Measurements from ENCODE around the gene RPS3.

RPS3 gene

DNA sequence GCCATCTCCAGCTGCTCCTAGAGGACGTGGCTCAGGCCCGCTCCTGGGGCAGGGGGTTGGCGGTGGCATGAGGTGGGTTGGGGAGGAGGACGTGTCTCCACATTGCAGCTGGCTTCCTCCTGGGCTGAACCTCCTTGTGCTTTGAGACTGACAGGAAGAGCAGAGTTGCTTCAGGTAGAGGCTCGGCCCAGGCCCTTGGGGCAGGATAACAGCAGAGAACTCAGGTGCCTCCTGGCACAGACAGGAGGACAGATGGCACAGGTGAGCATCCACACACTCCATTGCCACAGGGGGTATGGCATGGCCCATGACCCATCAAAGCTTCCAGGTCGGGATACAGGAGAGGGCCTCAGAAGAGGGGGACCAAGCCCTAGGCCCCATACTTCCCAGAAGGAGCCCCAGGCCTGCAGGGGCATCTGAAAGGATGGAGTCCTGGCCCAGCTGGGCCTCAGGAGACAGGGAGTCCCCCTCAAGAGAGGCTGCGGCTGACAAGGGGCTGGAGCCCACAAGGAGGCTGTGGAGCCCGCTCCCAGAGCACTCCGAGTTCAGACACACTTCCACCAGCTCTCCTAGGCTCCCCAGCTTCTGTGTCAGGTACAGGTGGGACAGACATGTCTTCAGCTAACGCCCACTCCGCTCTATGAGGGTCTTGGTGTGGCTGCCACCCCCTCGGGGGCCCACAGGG is 35.7 kb downstream of the RPS3 start:
- DNase-seq (ENCODE audit: low spot score) = no peak
- TF ChIP-seq CTCF (IDR thresholded peaks at IDR 0.05; ENCODE audit: extremely low read depth, insufficient read depth, missing control alignments) = no peak
- in situ Hi-C loops (cut with MboI; ENCODE audit: low pct_unique_long_range_greater_than_20kb, low sequenced_read_pairs, unreplicated experiment) = no loop called here

DNA sequence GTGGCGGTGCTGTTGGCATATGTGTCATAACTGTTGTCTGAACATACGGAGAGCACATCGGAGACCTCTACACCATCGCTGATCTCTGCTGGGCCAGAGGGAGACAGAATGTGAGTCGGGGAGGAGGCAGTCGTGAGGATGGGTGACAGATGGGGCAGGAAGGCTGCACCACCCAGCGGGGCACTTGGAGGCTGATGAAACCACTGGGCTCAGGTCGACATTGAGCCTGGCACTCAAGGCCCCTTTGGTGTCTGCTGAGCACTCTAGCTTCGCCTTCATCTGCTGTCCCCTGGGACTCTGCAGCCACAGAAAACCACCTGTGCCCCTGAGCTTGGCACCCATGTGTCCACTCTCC is 36.2 kb downstream of the RPS3 start:
- in situ Hi-C loops (cut with MboI; ENCODE audit: low pct_unique_long_range_greater_than_20kb, low sequenced_read_pairs, unreplicated experiment) = no loop called here
- no peak for DNase-seq (ENCODE audit: low spot score)
- no peak for TF ChIP-seq CTCF (IDR thresholded peaks at IDR 0.05; ENCODE audit: extremely low read depth, insufficient read depth, missing control alignments)

DNA sequence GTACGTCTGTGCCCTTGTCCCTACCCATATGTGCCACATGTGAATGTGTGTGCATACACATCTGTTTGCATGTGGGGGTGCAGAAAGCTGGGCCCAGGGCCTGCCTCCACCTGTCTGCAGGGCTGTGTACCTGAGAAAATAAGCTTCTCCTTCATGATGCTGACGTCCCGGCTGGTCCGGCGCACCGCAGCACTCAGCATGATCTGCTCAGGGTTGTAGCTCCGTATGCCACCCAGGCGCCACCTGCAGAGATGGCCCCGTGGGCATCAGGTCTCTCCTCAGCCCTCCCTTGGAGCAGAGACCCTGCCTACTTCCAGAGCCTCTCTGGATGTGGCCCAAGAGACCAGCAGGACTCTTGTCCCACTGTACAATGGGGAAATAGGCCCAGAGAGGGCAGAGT is 37.5 kb downstream of the RPS3 start:
- in situ Hi-C loops (cut with MboI; ENCODE audit: low pct_unique_long_range_greater_than_20kb, low sequenced_read_pairs, unreplicated experiment) = no loop called here
- no peak for TF ChIP-seq CTCF (IDR thresholded peaks at IDR 0.05; ENCODE audit: extremely low read depth, insufficient read depth, missing control alignments)
- no peak for DNase-seq (ENCODE audit: low spot score)

DNA sequence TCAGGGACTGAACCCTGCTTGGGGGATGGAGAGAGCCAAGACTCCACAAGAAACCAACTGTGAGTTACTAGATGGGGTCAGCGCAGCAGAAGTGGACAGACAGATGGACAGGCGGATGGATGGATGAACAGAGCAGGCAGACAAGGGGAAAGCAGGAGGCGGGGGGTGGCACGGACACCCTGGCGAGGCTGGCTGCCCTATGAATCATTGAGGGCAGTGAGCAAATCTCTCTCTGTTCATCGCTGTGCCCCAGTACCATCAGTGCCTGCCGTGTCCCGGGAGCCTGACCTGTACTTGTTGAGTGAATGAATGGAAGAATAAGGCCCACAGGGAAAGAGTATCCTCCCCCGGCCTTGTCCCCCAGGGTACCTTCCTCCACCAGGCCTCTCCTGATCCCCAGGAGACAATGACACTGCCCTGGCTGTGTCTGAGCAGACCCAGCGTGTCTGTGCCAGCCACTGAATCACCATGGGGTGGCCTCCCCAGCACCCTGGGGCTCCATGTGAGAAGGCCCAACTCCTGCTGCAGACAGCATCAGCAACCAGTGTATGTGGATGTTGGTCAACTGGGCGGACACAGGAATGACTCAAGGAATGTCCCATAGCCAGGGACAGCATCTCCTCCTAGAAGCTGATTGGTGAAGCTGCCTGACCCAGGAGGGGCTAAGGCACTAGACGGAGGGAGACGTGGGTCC is 38.8 kb downstream of the RPS3 start:
- no peak for DNase-seq (ENCODE audit: low spot score)
- TF ChIP-seq CTCF (IDR thresholded peaks at IDR 0.05; ENCODE audit: extremely low read depth, insufficient read depth, missing control alignments) = no peak
- in situ Hi-C loops (cut with MboI; ENCODE audit: low pct_unique_long_range_greater_than_20kb, low sequenced_read_pairs, unreplicated experiment) = no loop called here

GRCh38 chr11:75439026-75439425 is 39.7 kb downstream of the RPS3 start:
- no peak for TF ChIP-seq CTCF (IDR thresholded peaks at IDR 0.05; ENCODE audit: extremely low read depth, insufficient read depth, missing control alignments)
- in situ Hi-C loops (cut with MboI; ENCODE audit: low pct_unique_long_range_greater_than_20kb, low sequenced_read_pairs, unreplicated experiment) = no loop called here
- DNase-seq (ENCODE audit: low spot score) = no peak

DNA sequence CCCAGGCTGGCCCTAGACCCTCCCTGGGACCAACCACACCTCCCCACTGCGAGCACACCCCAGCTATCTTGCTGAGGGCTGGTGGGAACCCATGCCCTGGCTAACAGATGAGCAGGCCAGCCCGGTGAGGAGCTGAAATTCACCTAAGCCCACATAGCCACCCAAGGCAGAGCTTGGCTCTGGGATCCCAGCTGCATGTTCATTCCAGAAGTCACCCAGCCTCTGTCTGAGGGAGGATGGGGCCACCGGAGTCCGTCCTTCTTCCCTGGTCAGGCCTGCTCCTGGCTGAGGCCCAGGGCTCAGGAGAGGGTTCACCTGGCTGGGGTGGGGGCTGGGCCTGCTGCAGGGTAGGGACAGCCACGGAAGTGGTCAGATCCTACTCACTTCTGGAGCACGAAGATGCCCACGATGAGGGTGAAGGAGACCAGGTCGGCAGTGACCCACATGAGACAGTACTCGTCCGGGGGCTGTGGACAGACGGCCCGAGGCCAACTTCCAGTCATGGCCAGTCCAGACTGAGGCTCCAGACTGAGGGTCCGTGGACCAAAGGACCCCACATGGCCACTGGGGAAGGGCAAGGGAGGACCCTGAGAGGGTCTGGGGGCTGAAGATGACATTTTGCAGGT is 40.3 kb downstream of the RPS3 start:
- no peak for TF ChIP-seq CTCF (IDR thresholded peaks at IDR 0.05; ENCODE audit: extremely low read depth, insufficient read depth, missing control alignments)

More for the DNA sequence above, 40.3 kb downstream of the RPS3 start:
- in situ Hi-C loops (cut with MboI; ENCODE audit: low pct_unique_long_range_greater_than_20kb, low sequenced_read_pairs, unreplicated experiment) = no loop called here
- no peak for DNase-seq (ENCODE audit: low spot score)
